Loucy (cell line): Measurements from ENCODE around the gene COG8.

Experiments
- CTCF ChIP-seq: fragments of 200-600 bp; sonication (generic); conservative IDR thresholded peaks from 2 replicates; pipeline ENCODE4 v1.5.1; 2014; ENCODE audit warnings: mild to moderate bottlenecking, antibody characterized with exemption, low read length
- EZH2phosphoT487 ChIP-seq: fragments of 200-600 bp; IDR thresholded peaks from 2 replicates; pipeline ENCODE4 v1.6.1; 2018; ENCODE audit warnings: antibody characterized with exemption, mild to moderate bottlenecking, moderate library complexity, borderline replicate concordance

GRCh38 chr16:69321080-69321479 is 18.3 kb downstream of the COG8 start:
- TF ChIP-seq CTCF (no peak), EZH2phosphoT487 (no peak)
